NOMO-1 (cell line): ENCODE measurements around the gene CPT1B.
A peak's percentile ranks its signal among the peaks of the same experiment; 100 is the strongest.

Experiments used
- DNase-seq, 2 experiments: peaks; one replicate each; lab custom pipeline; 2025; ENCODE audit not compliant: unreplicated experiment in 2 of 2; lab: John Stamatoyannopoulos, UW

CPT1B gene

DNA sequence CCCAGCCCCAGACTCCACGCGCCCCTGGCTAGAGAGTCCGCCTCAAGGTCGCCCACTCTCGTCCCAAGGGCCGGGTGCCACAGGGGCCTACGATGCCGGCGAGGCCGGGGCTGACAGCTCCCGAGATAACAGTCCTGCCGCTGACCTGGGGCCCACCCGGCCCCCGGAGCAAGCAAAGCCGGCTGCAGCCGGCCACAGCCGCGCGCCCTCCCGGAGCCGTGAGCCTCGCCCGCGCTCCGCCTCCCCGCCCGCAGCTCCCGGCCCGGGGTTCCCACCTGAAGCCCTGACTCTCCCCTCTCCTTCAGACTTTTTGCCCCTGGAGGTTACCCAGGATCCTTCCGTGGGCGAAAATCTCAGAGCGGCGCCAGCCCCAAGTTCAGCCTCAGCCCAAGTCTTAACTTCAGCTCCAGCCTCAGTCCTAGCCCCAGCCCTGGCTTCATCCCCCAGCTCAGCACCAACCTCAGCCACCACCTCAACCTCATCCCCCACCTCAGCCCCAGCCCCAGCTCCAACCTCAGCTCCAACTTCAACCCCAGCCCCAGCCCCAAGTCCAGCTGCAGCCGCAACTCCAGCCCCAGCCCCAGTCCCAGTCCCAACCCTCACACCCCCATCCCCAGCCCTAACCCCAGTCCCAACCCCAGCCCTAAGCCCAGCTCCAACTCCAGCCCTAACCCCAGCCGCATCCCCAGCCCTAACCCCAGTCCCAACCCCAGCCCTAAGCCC lies 30.8 kb downstream of the CPT1B start:
- no peak for DNase-seq

DNA sequence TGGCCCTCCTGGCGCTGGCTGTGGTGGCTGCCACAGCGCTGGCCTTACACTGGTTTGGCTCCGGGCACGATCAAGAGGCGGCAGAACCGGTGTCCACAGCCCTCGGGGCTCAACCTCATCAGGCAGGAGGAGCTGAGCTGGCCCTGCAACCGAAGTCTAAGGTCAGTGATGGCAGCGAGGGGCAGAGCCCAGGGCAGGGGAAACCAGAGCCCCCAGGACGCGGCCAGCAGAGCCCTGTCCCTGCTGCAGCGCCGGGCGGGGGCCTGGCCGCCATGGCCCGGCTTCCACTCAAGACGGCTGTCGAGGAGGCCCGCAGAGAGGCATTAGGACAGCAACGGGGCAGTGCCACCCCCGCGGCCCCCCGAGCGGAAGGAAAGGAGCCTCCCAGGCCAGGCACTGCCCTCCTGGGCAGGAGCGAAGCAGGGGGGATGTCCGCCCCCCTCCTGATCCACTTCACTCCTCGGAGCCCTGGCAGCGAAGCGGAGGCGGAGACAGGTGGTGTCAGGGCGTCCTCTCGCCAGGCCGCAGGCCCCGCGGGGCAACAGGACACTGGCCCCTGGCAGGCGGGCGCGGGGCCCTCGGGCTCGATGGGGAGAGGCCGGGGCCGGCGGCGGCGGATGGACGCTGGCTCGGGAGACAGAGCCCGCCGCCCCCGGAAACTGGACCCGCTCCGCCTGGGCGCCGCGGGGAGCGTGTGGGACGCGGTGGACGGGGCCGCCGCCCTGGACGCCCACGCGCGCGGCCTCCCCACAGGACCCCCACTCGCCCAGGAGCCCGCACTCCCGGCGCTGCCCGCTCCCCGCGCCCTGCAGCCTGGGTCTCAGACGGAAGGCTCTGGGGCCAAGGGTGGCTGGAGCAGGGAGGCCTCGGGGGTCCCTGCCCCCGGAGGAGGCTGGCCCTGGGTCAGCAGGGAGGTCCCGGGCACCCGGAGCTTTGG lies 31.6 kb downstream of the CPT1B start:
- no peak for DNase-seq

DNA sequence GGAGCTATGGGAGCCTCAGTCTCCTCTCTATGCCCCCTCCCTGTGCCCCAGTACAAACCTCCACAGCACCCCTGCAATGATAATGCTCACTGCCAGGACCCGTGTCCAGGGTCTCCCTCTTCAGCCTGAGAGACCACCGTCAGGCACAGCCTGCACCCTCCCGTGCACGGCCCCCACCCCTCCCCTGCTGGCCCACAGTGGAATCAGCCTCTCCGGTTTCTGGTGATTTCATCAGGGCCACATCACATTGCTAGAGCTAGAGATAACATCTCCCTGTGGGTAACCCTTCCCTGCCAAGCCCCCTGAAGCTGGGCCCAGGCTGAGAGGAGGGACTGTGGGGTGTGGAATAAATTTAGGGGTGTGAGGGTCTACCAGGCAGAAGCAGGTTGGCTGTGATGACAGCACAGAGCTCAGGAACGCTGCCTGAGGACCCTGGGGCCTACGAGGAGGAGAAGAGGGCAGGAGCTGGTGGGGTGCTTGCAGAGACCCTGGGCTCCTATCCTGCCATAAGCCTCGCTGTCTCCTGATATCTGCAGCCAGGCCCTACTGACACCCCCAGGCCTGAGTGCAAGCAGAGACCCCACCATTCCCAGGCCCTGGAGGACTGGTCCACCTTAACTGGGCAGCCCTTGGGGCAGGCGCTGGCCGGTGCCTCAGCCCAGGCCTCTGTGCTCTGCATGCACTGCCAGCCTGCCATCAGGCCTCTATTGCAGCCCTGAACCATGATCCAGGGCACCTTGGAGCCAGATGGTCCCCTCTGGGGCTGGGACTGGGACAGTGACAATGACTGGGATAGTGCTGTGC lies 32.5 kb downstream of the CPT1B start, which contains the start of gene KLHDC7B:
TSS of gene KLHDC7B (plus strand) at position 378 of the 804 bp plus-strand sequence. CDS start at position 723, 345 bp downstream.
- DNase-seq = no peak

DNA sequence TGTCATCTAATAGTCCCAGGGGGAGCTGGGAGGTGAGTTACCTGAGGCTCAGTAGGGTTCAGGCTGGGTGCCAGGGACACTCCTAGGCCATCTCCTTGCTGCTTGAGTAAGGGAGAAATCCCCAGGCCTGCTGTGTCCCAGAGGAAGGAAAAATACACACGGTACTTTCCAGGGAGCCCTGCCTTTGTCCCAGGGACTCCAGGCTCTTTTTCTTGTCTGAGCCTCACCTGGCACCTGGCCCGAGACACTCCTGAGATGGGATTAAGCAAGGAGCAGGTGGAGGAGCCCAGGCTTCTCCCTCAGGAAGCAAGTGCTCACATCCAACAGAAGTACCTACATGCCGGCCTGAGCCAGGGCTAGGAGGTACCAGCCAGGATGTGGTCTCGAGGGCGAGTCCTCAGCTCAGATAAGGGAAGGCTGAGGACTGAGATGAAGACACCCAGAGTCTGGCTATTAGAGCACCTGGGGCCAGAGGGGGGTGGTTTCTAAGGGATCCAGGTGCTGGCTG lies 33.4 kb downstream of the CPT1B start:
- DNase-seq = no peak

DNA sequence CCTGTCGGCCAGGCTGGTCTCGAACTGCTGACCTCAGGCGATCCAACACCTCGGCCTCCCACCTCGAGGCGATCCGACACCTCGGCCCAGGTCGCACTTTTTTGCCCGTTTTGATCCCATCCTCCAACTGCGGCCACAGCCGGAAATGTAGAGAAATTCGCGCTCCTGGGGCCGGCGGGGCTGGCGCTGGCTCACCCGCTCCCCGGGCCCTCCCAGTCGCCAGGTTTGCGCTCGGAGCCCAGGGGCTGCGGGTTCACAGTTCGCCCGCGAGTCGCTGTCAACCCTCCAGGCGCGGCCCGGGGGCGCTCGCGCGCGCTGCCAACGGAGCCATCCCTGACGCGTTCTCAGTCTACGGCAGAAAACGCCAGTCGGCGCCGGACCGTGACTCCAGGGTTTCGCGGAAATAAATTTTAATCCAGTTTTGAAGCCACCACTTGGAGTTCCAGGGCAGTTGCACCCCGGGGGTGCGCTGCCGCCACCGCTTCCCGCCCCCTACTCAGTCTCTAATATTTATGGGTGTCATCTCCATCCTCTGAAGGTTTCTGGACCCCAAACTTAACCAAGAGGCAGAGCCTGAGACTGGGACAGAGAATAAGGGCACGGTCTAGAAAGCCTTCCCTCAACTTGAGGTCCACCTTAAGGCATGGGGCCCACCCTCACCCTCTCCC lies 34.0 kb downstream of the CPT1B start:
- DNase-seq = peak; percentile 79 to 81

DNA sequence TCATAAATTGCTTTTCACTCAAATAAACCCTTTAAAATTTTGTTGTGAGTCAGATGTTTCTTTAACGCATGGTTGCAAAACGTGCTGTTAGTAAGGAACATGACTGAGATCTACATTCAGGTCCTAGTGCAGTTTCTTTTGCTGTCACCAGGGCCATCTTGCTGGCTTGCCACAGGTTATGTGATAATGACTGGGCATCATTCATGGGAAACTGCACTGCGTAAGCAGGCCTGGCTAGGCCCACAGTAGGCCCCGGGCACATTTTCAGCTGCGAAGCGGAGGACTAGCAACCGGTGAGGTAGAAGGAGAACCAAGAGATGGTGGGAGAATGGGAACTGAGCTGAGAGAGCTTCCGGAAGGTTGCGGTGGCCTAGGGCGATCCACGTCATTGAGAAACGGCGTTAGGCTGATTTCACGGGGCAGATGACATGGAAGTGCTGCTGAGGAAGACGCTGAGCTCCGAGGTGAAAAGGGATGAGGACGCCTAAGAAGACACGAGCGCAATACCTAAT lies 35.8 kb downstream of the CPT1B start:
- peak; percentile 75 to 94 for DNase-seq

DNA sequence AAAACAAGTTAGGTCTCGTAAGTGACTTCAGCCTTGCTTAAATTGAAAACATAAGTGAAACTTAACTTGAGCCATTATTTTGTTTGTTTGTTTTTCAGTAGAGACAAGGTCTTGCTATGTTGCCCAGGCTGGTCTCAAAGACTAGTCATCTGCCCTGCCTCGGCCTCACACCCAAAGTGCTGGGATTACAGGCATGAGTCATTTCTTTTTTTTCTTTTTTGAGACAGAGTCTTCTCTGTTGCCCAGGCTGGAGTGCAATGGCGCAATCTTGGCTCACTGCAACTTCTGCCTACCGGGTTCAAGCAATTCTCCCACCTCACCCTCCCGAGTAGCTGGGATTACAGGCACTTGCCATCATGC lies 36.6 kb downstream of the CPT1B start:
- DNase-seq = peak; percentile 68 to 78

DNA sequence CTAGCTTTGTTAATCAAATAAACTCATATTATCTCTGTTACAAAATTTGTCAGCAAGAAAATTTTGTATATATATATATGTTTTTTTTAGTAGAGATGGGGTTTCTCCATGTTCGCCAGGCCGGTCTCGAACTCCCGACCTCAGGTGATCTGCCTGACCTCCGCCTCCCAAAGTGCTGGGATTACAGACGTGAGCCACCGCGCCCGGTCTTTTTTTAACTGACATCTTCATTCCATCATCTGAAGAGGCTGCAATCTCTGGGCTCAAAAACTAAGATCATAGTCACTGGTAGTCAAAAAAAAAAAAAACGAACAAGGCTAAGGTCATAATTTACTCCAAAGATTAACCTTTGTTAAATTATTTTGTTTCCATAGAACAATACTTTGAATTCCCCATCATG lies 37.8 kb downstream of the CPT1B start:
- no peak for DNase-seq

DNA sequence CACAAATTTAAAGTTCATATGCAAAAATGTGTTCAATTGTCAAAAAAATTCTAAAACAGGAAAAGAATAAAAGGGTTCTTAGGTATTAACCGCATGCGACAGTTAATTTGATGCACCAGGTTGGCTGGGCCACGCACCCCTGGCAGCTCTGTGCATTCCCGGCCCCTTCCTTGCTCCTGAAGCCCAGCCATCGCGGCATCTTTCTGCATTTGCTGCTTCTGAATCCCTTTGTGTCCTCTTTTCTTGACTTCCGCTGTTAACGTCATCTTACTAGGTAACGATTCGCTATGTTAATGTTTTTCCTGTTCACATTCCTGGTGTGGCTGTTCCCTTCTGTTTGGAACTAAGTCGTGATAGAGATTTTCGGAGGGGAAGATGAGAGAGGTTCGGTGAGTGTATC lies 40.5 kb downstream of the CPT1B start:
- DNase-seq = peak in 1 of 2 experiments; percentile 40

DNA sequence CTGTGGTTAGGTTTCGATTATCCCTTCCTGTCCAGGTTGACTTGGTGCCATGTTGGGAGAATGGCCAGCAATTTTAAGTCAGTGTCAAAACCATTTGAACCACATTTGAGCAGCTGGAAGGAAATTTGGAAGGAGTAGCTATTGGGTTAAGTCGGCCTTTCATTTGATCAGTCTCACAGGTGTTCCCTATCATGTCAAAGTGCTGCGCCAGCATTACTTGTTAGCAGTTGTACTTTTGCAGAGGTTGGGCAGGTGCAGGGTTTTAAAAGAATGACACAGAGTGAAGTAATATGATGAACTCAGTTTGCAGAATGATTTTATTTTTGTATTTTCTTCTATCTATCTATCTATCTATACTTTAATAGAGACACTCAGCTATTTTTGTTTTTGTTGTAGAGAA lies 42.0 kb downstream of the CPT1B start:
- no peak for DNase-seq

DNA sequence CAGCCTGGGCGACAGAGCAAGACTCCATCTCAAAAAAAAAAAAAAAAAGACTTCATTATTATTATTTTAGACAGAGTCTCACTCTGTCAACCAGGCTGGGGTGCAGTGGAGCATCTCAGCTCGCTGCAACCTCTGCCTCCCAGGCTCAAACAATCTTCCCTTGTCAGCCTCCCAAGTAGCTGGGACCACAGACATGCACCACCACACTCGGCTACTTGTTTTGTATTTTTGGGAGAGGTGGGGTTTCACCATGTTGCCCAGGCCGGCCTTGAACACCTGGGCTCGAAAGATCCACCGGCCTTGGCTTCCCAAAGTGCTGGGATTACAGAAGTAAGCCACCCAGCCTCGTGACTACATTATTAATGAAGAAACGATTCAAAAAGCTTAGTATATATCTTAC lies 43.1 kb downstream of the CPT1B start:
- no peak for DNase-seq

DNA sequence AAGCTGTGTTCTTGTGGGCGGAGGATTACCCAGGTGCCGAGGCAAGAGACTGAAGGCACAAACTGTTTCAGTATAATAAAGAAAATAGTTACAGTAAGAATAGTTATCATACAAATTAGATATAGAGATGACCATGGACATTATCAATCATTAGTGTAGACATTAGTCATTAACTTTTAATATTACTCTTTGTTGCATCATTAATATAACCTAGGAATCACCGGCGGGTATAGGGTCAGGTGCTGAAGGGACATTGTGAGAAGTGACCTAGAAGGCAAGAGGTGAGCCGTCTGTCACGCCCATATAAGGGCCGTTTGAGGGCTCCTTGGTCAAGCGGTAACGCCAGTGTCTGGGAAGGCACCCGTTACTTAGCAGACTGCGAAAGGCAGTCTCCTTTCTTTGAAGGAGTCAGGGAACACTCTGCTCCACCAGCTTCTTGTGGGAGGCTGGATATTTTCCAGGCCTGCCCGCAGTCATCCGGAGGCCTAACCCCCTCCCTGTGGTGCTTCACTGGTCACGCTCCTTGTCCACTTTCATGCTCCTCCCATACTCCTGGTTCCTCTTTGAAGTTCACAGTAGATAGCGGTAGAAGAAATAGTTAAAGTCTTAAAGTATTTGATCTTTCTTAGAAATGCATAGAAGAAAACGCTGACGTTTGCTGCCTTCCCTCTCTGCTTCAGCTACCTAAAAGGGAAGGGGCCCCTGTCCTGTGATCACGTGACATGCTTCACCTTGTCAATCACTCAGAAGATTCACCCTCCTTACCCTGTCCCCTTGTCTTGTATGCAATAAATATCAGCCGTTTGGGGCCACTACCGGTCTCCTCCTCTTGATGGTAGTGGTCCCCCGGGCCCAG lies 44.1 kb downstream of the CPT1B start:
- DNase-seq = peak; percentile 32 to 59

DNA sequence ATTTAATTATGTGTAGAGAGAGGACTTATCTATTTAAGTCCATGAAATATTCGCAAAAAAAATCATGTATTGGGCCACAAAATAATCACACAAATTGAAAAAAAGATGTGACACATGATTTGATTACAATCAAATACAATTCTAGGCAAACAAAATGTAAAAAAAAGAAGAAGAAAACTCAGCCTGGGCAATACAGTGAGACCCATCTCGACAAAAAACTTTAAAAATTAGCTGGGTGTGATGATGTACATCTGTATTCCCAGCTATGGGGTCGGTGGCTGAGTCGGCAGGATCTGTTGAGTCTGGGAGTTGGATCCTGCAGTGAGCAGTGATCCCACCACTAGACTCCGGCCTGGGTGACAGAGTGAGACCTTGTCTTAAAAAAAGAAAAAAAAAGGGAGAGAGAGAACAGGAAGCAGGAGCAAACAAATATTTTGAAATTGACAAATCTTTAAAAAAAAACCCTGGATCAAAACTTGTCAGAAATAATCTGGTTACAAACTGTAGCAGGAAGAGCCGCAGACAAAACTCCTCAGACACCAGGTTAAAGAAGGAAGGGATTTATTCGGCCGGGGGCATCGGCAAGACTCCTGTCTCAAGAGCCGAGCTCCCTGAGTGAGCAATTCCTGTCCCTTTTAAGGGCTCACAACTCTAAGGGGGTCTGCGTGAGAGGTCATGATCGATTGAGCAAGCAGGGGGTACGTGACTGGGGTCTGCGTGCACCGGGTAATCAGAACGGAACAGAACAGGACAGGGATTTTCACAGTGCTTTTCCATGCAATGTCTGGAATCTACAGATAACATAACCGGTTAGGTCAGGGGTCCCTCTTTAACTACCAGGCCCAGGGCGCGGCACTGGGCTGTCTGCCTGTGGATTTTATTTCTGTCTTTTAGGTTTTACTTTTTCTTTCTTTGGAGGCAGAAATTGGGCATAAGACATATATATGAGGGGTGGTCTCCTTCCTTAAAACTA lies 45.1 kb downstream of the CPT1B start:
- DNase-seq = no peak

DNA sequence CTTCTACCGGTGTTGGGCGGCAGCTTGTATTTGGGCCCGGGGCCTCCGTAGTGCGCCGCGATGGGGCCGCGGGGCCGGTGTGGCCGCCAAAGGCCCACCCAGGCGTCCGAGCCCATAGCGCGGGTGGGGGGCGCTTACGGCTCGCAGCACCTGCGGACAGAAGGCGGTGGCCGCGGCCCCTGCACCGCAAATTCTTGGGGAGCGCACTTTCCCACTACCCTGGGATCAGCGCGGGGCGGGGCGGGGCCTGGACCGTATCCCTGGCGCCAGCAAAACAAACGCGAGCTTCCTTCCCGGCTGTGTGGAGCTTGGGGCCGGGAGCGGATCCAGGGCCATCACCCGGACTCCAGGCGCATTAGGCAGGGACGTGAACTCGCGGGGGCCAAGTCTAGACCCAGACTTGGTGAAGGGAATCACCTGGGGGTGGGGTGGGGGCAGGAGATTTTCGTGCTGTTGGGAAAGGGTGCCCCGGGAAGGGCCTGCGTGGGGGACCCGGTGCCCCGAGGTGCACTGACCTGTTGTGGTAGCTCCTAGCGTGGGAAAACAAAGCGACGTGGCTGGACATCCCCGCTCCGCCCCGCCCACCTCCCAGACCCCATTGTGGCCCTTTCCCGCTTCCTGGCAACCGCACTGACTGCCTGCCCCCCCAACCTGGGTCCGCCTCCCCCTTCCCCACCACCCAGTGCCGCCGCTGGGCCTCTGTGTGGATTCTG lies 46.1 kb downstream of the CPT1B start:
- no peak for DNase-seq

DNA sequence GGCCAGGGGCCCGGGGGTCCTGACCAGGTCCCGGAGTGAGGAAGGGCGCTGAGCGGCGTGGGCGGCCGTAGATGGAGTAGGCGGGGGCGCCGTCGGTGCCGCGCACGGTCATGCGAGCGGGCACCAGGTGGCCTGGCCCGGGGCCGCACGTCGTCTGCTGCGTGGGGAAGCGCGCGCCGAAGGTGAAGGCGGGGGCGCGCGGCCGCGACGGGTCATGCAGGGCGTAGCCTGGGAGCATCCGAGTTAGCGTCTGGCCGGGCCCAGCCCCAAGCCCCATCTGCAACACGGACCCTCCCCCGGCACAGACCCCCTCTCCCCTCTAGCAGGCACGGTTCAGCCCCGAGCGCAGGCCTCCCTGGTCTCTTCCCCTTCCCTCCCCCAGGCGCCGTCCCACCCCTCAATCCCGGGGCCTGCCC lies 46.7 kb downstream of the CPT1B start:
- DNase-seq = peak; percentile 67 to 75

DNA sequence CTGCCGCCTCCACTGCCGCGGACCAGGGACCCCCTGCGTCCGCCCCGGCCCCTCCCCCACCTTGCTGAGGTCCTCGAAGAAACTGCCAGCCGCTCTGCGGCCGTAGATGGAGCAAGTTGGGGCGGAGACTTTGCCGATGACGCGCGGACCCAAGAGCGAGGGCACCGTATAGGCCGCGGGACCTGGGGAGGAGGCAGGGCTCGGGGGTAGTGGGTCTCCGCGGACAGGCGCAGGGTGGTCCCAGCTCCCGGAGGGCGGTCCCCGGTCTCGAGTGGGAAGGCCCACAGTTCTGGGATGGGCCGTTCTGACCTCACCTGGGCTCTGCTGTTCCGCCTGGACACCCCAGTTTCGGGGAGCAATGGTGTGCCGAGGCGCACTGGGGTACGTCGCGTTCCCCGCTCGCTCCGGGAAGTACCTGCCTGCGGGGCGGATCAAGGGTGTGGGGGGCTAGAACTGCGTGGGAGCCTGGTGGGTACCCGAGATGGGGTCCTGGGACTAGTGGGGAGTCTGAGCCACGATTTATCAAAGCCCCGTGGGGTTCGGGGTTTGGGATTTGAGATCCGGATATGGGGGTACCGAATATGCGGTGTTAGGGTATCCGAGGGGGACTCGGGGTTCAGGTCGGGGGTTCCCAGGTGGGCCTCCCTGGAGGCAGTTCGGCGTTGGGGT lies 47.2 kb downstream of the CPT1B start:
- DNase-seq = peak; percentile 85 to 92

DNA sequence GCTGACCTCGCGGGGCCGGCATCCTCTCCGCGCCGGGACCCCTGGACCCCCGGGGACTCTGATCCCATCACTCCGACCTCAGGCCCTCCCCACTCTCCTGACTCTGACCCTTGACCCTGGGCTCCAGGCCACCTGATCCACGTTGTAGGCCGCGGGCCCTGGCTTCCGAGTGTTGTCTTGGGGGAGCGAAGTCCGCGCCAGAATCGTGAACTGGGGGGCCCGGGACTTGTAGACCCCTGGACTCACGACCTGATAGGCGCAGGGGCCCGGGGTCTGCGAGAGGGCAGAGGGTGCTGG lies 47.7 kb downstream of the CPT1B start:
- peak; percentile 50 for DNase-seq
